H1 (cell line): ENCODE data around the gene NOL12. TPM values are rescaled to one million over a fixed set of nuclear protein-coding genes. Genes with fewer than 3 reads are reported as not detected.

Source experiments
- CTCF ChIA-PET: fragments of 300-600 bp; sonication (Branson Sonifier 250); formaldehyde crosslinking; loops from one replicate; lab custom pipeline; 2021; ENCODE audit not compliant: partially characterized antibody; lab: Charles Lee
- POLR2A ChIA-PET: fragments of 300-600 bp; sonication (Branson Sonifier 250); formaldehyde crosslinking; loops from one replicate; lab custom pipeline; 2021; ENCODE audit warnings: inconsistent platforms; ENCODE audit not compliant: partially characterized antibody; lab: Charles Lee
- DNase-seq, 2 experiments: peaks; one replicate each; pipeline versions ENCODE4 v3.0.0 to v3.0.0-alpha.2; 2010 to 2022; ENCODE audit warnings: low spot score in 2 of 2, low read depth in 1 of 2, mixed read lengths in 1 of 2
- FAIRE-seq: peaks from 2 replicates; lab custom pipeline; 2011; peaks lifted over from hg19 to GRCh38; lab: Jason Lieb, UNC
- H2AFZ ChIP-seq: 2 replicates; pipeline ENCODE4 v1.8.1; 2012; ENCODE audit warnings: low read length, inconsistent platforms
- H2AK5ac ChIP-seq: 2 replicates; pipeline ENCODE4 v1.6.1; 2013; ENCODE audit warnings: low read depth, low read length
- H2BK120ac ChIP-seq: replicated peaks from 2 replicates; pipeline ENCODE3; 2013; ENCODE audit warnings: low read depth, low read length, inconsistent platforms
- H2BK12ac ChIP-seq: 2 replicates; pipeline ENCODE4 v1.6.1; 2013; ENCODE audit warnings: low read depth, low read length
- H2BK15ac ChIP-seq: 2 replicates; pipeline ENCODE4 v1.6.1; 2013; ENCODE audit warnings: low read length
- H2BK20ac ChIP-seq: 2 replicates; pipeline ENCODE4 v1.6.1; 2013; ENCODE audit warnings: low read length
- H2BK5ac ChIP-seq: 2 replicates; pipeline ENCODE4 v1.6.1; 2013; ENCODE audit warnings: low read depth, low read length
- H3K14ac ChIP-seq: 2 replicates; pipeline ENCODE4 v1.6.1; 2013; ENCODE audit warnings: inconsistent platforms; ENCODE audit not compliant: insufficient read length
- H3K18ac ChIP-seq: 2 replicates; pipeline ENCODE4 v1.6.1; 2013; ENCODE audit warnings: low read length; ENCODE audit errors: extremely low read depth
- H3K23ac ChIP-seq: 2 replicates; pipeline ENCODE4 v1.6.1; 2013; ENCODE audit warnings: inconsistent platforms; ENCODE audit not compliant: insufficient read length
- H3K23me2 ChIP-seq: 2 replicates; pipeline ENCODE4 v1.6.1; 2013; ENCODE audit warnings: low read depth, low read length
- H3K27ac ChIP-seq: 2 replicates; pipeline ENCODE4 v1.6.1; 2011; ENCODE audit warnings: low read depth, low read length, inconsistent platforms
- H3K27me3 ChIP-seq, 4 experiments: replicated peaks in 1 of 4; 1 replicate in 1 of 4; 2 replicates in 3 of 4; pipeline versions ENCODE4 v1.6.1 to v1.8.1; 2011 to 2013; ENCODE audit warnings: low read length in 3 of 4, mild to moderate bottlenecking in 3 of 4, inconsistent platforms in 2 of 4, mixed read lengths in 2 of 4, moderate library complexity in 1 of 4; ENCODE audit not compliant: control insufficient read depth in 3 of 4, insufficient read depth in 3 of 4; ENCODE audit errors: extremely low read depth in 1 of 4
- H3K36me3 ChIP-seq, 4 experiments: 2 replicates each; pipeline versions ENCODE4 v1.6.1 to v1.8.1; 2011 to 2013; ENCODE audit warnings: mild to moderate bottlenecking in 4 of 4, low read length in 3 of 4, moderate library complexity in 2 of 4, control low read depth in 1 of 4, inconsistent platforms in 1 of 4; ENCODE audit not compliant: insufficient read depth in 4 of 4, control insufficient read depth in 2 of 4
- H3K4ac ChIP-seq: replicated peaks from 2 replicates; pipeline ENCODE3; 2013; ENCODE audit warnings: low read length, low read depth, mixed read lengths, inconsistent platforms; ENCODE audit not compliant: insufficient read length
- H3K4me1 ChIP-seq, 4 experiments: replicated peaks in 1 of 4; 1 replicate in 1 of 4; 2 replicates in 3 of 4; pipeline versions ENCODE4 v1.6.1 to v1.8.1; 2011 to 2013; ENCODE audit warnings: low read length in 3 of 4, inconsistent platforms in 2 of 4, mixed read lengths in 1 of 4; ENCODE audit not compliant: insufficient read depth in 4 of 4, control insufficient read depth in 3 of 4
- H3K4me2 ChIP-seq, 2 experiments: 2 replicates each; pipeline versions ENCODE4 v1.6.1 to v1.8.1; 2011 to 2013; ENCODE audit warnings: low read depth in 2 of 2, low read length in 2 of 2, control low read depth in 1 of 2, inconsistent platforms in 1 of 2, mild to moderate bottlenecking in 1 of 2; ENCODE audit not compliant: insufficient read depth in 1 of 2
- H3K4me3 ChIP-seq, 4 experiments: fragments of 200-600, 300-600 bp in 1 of 4; sonication (generic), shearing (Covaris generic), sonication (Bioruptor Twin) in 1 of 4; 2 replicates each; pipeline versions ENCODE4 v1.5.1 to v1.8.1; 2011 to 2016; ENCODE audit warnings: low read length in 4 of 4, low read depth in 3 of 4, control low read depth in 2 of 4, inconsistent platforms in 2 of 4, mild to moderate bottlenecking in 2 of 4, mixed read lengths in 1 of 4, moderate library complexity in 1 of 4; ENCODE audit not compliant: insufficient read depth in 2 of 4; ENCODE audit errors: extremely low read depth in 1 of 4
- H3K56ac ChIP-seq: replicated peaks from 2 replicates; pipeline ENCODE3; 2013; ENCODE audit warnings: low read depth, mild to moderate bottlenecking, mixed read lengths, low read length, inconsistent platforms; ENCODE audit not compliant: insufficient read length
- H3K79me1 ChIP-seq: 2 replicates; pipeline ENCODE4 v1.6.1; 2013; ENCODE audit warnings: low read depth, low read length, control low read depth
- H3K79me2 ChIP-seq, 2 experiments: 2 replicates each; pipeline versions ENCODE4 v1.6.1 to v1.8.1; 2012 to 2013; ENCODE audit warnings: low read length in 2 of 2, mild to moderate bottlenecking in 2 of 2, inconsistent platforms in 1 of 2; ENCODE audit not compliant: insufficient read depth in 2 of 2, control insufficient read depth in 1 of 2
- H3K9ac ChIP-seq, 4 experiments: replicated peaks in 1 of 4; 1 replicate in 1 of 4; 2 replicates in 3 of 4; pipeline versions ENCODE4 v1.6.1 to v1.8.1; 2011 to 2013; ENCODE audit warnings: low read depth in 3 of 4, low read length in 3 of 4, control low read depth in 2 of 4, mild to moderate bottlenecking in 2 of 4, moderate library complexity in 2 of 4, inconsistent platforms in 1 of 4; ENCODE audit errors: extremely low read depth in 1 of 4
- H3K9me3 ChIP-seq, 2 experiments: 2 replicates each; pipeline versions ENCODE4 v1.6.1 to v1.8.1; 2012 to 2013; ENCODE audit warnings: mild to moderate bottlenecking in 2 of 2, moderate library complexity in 2 of 2, control low read depth in 1 of 2, inconsistent platforms in 1 of 2, low read depth in 1 of 2, low read length in 1 of 2, mixed read lengths in 1 of 2; ENCODE audit not compliant: insufficient read depth in 2 of 2
- H4K20me1 ChIP-seq, 2 experiments: replicated peaks in 1 of 2; 2 replicates each; pipeline versions ENCODE3 to v1.8.1; 2011 to 2013; ENCODE audit warnings: inconsistent platforms in 2 of 2, low read length in 2 of 2, mild to moderate bottlenecking in 1 of 2; ENCODE audit not compliant: insufficient read depth in 2 of 2, control insufficient read depth in 1 of 2
- H4K5ac ChIP-seq: 2 replicates; pipeline ENCODE4 v1.6.1; 2013; ENCODE audit warnings: low read length, low read depth, mixed read lengths, inconsistent platforms; ENCODE audit not compliant: insufficient read length
- H4K8ac ChIP-seq: 2 replicates; pipeline ENCODE4 v1.8.0; 2013; ENCODE audit warnings: mild to moderate bottlenecking, moderate library complexity, low read length, inconsistent platforms; ENCODE audit not compliant: insufficient read depth; ENCODE audit errors: extremely low read depth
- H4K91ac ChIP-seq: replicated peaks from 2 replicates; pipeline ENCODE3; 2013; ENCODE audit warnings: low read length, mixed read lengths, inconsistent platforms; ENCODE audit not compliant: insufficient read length
- CBX5 ChIP-seq: fragments of 300-800, 300-1000 bp; sonication (generic); IDR thresholded peaks from 2 replicates; pipeline ENCODE4 v1.7.1; 2016; ENCODE audit warnings: antibody characterized with exemption, low read length, low read depth
- CHD2 ChIP-seq: IDR thresholded peaks from 2 replicates; pipeline ENCODE4 v1.6.1; 2012; ENCODE audit warnings: low read length, improper control_type of control experiment
- HDAC6 ChIP-seq: IDR thresholded peaks from one replicate; pipeline ENCODE4 v1.7.1; 2012; ENCODE audit warnings: low read depth, mild to moderate bottlenecking, inconsistent platforms, low read length, moderate library complexity
- KDM4A ChIP-seq: IDR thresholded peaks from one replicate; pipeline ENCODE4 v1.7.1; 2012; ENCODE audit warnings: low read depth, mild to moderate bottlenecking, moderate library complexity, low read length, inconsistent platforms; ENCODE audit not compliant: severe bottlenecking
- NRF1 ChIP-seq: IDR thresholded peaks from 2 replicates; pipeline ENCODE4 v1.6.1; 2011; ENCODE audit warnings: mild to moderate bottlenecking, low read depth, low read length, improper control_type of control experiment
- RXRA ChIP-seq: IDR thresholded peaks from 2 replicates; pipeline ENCODE4 v1.6.1; 2011; ENCODE audit warnings: low read depth, mild to moderate bottlenecking, low read length, moderate library complexity; ENCODE audit not compliant: insufficient read depth
- TAF7 ChIP-seq: optimal IDR thresholded peaks from 2 replicates; pipeline ENCODE3; 2011; ENCODE audit warnings: low read depth, mild to moderate bottlenecking, inconsistent platforms, low read length, moderate library complexity, borderline replicate concordance
- WGBS, 2 experiments: shearing (Covaris generic) in 1 of 2; methylation state at CpG; one replicate each; pipeline versions ENCODE4 v1.1.6 to v1.1.7; 2013 to 2015; ENCODE audit warnings: low lambda C conversion rate in 2 of 2, mixed read lengths in 2 of 2, inconsistent platforms in 1 of 2, low coverage in 1 of 2, missing lambda C conversion rate in 1 of 2; ENCODE audit not compliant: insufficient replicate concordance in 2 of 2, insufficient coverage in 1 of 2, insufficient read length in 1 of 2; ENCODE audit errors: extremely low coverage in 1 of 2, missing lambda C conversion rate in 1 of 2; 5-methylcytosine and 5-hydroxymethylcytosine counted together
- polyA plus RNA-seq, 7 experiments: library from polyadenylated mRNA; depleted of rRNA in 3 of 7; stranded (reverse) in 5 of 7; unstranded in 2 of 7; fragments of >200 nt in 5 of 7; fragments of 200-250 nt in 2 of 7; gene quantifications; 1 replicate in 5 of 7; 2 replicates in 1 of 7; 4 replicates in 1 of 7; pipeline versions ENCODE4 v1.2.1 to v1.2.3, GENCODE V29; 2011 to 2013; ENCODE audit warnings: missing spikeins in 2 of 7, mixed read lengths in 2 of 7
- total RNA-seq: library from RNA; stranded (reverse); fragmentation: NEBNext Ultra II Directional; extraction: Animal tissue kit (Norgen Biotek cat#: 25700); gene quantifications from 2 replicates; pipeline ENCODE4 v1.2.1, GENCODE V29; 2021

NOL12 gene
- total and polyA plus RNA-seq, 2 of the 8 experiments (the other 6 are each of a cell fraction or from before 2014, with no cell fraction given): 25.3 to 28.3 TPM

- no peaks in the 10 kb centered on the region for H3K79me2 ChIP-seq
- TF ChIP-seq NRF1 (no peak), RXRA (no peak), CHD2 (no peak), HDAC6 (no peak), CBX5 (no peak), TAF7 (no peak), KDM4A (no peak)
- H2BK12ac ChIP-seq: no peak overlapping the region
- H3K36me3 ChIP-seq: peaks cover 4 to 43% (median 27%) of the 10 kb centered on the region in 4 experiments; a peak in 7 of 8 replicates
- no peak overlapping the region for H3K4me2 ChIP-seq
- peaks cover 6% of the 10 kb centered on the region; the same call in 1 of the 2 replicates for H3K23me2 ChIP-seq
- H2BK20ac ChIP-seq: no peak overlapping the region
- no peak overlapping the region for H3K4ac ChIP-seq
- no peak overlapping the region for H3K9ac ChIP-seq
- peaks cover 0 to 4% (median 0%) of the 10 kb centered on the region in 4 experiments; a peak in 2 of 7 replicates for H3K4me1 ChIP-seq
- H3K18ac ChIP-seq: no peak overlapping the region
- no peaks in the 10 kb centered on the region; the same call in none of the 2 replicates for H3K79me1 ChIP-seq
- no peak overlapping the region for H3K14ac ChIP-seq
- ChIA-PET POLR2A (no interaction called here), CTCF (no interaction called here)
- H4K91ac ChIP-seq: no peak overlapping the region
- H2BK120ac ChIP-seq: no peak overlapping the region
- no peak overlapping the region for H4K5ac ChIP-seq
- FAIRE-seq: no peak
- H4K20me1 ChIP-seq: peaks cover 0 to 4% of the 10 kb centered on the region in 2 experiments
- H3K56ac ChIP-seq: no peak overlapping the region
- no peak overlapping the region for H2BK5ac ChIP-seq
- no peak overlapping the region for H2BK15ac ChIP-seq
- H3K27ac ChIP-seq: no peak overlapping the region
- 93% methylated on average over 8 of the region's 8 CpGs; no CpG with 5 or more reads in 1 of the 2 experiments for WGBS, 2 experiments
- no peak overlapping the region for H2AK5ac ChIP-seq
- H4K8ac ChIP-seq: no peak overlapping the region
- DNase-seq: no peak
- H3K27me3 ChIP-seq: no peaks in the 10 kb centered on the region
- no peaks in the 10 kb centered on the region for H3K9me3 ChIP-seq
- no peak overlapping the region for H3K4me3 ChIP-seq
- no peak overlapping the region for H2AFZ ChIP-seq
- H3K23ac ChIP-seq: no peak overlapping the region
Measured at GRCh38 chr22:37701141-37701786, 15.1 kb downstream of the NOL12 start.
